GM18505 (cell line): ENCODE results near the gene TSNAXIP1.
A peak's percentile ranks its signal among the peaks of the same experiment; 100 is the strongest.

Experiments used
- ATAC-seq: cut with Tn5 transposase; IDR thresholded peaks from one replicate; pipeline ENCODE4 v1.9.1; 2021; ENCODE audit not compliant: unreplicated experiment
- POLR2A ChIP-seq: IDR thresholded peaks from 4 replicates; pipeline ENCODE4 v1.6.1; 2011; ENCODE audit warnings: borderline replicate concordance; ENCODE audit not compliant: insufficient read depth, insufficient read length; ENCODE audit errors: extremely low read depth

TSNAXIP1 gene

DNA sequence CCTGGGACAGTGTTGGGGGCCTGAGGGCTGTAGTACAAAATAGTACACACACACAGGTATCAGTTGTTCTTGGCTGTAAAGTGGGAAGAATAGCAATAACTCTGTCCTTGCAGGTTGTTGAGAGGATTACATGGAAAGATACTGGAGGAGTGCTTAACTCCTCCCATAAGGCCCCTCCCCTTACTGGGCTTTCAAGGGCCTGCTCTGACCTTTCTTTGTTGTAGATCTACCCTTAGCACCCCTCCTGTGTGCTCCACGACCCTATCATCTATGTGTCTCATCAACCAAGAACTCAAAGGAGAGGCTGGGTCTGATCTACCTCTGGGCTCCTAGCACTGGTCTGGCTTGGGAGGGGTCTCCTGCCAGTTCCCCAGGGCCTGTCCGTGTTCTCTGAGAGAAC is 57.9 kb downstream of the TSNAXIP1 start:
- ATAC-seq = no peak

DNA sequence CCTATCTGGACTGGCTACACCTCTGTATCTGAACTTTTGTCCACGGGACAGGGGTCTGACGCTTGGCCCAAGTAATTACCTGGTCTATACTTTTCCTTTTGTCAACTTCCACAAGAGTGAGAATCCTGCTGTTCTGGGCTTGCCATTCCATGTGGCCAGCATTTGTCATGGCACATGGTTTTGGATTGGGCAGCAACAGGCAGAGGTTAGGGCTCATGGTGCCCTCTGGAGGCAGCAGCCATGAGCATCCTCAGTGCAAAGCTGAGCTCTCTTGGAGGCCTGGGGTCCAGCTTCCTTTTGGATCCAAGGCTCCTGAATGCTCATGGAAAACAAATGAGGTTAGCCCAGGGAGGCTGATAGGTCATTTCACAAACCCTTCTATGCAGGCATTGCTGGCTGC is 58.6 kb downstream of the TSNAXIP1 start:
- ATAC-seq = no peak
- TF ChIP-seq POLR2A = no peak

More for the DNA sequence above, 57.9 kb downstream of the TSNAXIP1 start:
- TF ChIP-seq POLR2A = no peak

DNA sequence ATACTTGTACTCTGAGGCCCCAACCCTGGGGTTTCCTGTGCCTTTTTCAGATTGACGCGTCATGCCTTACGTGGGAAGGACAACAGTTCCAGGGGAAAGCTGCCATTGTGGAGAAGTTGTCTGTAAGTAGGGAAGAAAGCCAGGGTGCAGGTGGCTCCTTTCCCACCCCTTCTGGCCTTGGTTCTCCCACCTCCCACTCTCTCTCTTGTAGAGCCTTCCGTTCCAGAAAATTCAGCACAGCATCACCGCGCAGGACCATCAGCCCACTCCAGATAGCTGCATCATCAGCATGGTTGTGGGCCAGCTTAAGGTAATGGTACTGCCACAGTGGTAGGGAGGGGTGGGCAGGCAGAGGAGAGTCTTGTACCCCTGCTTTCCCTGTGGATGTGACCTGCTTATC is 61.6 kb downstream of the TSNAXIP1 start:
- no peak for ATAC-seq
- no peak for TF ChIP-seq POLR2A

DNA sequence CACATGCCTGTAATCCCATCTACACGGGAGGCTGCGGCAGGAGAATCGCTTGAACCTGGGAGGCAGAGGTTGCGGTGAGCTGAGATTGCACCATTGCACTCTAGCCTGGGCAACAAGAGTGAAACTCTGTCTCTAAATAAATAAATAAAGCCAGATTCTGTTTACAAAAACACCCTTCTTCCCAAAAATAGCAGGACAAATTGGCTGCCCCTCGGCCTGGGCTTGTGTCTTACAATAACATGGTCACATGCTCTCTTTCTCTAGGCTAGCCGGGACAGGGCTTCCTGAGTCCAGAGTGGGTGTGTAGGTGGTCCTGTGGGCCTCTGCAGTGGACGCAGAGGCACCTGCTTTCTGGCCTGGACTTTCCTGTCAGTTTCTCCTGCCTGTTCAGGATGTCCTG is 63.0 kb downstream of the TSNAXIP1 start:
- ATAC-seq = no peak
- TF ChIP-seq POLR2A = no peak

DNA sequence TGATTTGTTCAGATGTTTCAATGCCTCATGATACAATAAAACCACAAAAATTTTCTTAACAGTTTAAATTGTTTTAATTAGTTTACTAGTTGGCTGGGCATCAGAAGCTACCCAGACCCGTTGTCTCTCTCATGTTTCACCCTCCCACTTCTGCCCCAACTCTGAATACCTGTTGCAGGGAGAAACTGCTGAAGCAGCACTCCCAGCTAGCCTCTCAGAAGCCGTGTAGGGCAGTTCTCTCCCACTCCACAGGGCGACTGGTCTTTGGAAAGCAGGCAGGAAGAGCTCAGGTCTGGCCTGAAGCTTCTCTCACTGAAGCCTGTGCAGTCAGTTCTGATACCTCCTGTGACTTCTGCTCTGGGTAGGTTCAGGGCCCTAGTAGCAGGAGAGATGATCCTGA is 64.6 kb downstream of the TSNAXIP1 start:
- no peak for TF ChIP-seq POLR2A
- no peak for ATAC-seq

DNA sequence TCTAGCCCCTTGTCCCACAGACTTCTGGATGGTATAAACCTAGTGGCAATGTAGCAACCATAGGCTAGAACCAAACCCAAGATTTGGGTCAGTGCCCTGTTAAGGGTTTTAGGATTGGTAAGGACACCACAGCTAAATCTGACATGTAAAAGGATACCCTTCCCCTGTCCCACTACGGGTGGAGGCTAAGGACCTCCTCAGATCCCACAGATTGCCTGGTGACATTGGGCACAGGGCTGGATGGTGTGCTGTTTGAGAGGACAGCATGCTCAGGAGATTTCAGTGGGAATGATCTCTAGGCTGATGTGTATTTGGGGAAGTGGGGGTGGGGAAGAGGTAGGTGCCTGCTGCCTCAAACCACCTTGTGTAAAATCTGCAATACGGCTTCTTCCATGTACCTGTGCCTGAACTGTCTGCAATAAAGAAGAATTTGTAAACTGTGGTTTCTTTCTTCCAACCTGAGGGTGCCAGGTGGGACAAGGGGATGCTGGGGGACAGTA is 65.5 kb downstream of the TSNAXIP1 start:
- no peak for ATAC-seq
- TF ChIP-seq POLR2A = no peak

DNA sequence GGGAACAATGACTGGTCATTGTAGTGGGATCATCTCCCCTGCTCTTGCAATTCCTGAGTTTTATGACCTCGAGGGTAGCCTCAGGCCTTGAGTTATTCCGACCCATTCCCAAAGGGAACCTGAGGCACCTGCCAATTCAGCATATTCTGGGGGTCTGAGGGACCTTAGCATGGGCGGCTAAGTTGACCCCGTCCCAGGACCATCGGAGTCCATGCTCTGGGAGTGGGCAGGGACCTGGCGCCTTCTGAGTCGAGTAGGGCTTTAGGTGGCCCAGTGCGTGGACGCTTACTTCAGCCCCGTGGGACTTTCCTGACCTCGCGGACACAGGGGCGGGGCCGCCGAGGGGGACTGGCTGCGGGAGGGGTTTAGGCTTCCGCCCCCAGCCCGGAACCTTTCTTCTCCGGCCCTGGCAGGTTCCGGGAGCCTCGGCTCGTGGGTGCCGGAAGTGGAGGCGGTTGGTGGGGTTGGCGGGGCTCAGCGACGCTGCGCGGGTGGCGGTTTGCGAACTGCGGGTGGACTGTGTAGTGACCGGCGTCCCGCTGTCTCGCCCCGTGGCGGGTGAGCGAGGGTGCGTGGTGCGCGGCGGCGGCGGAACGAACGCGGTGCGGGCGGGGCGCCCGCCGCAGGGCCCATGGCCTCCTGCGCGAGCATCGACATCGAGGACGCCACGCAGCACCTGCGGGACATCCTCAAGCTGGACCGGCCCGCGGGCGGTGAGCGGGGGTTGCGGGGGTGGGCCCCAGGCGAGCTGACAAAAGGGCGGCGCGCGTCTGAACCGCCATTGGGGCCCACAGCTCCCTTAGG is 66.1 kb downstream of the TSNAXIP1 start, which contains the start of gene EDC4:
Gene EDC4, plus strand, starts transcription at position 422 of the 804 bp plus-strand sequence. Its CDS starts 210 bp downstream, at position 632.
- peak; percentile 84 for TF ChIP-seq POLR2A
- peak; percentile 72 for ATAC-seq

DNA sequence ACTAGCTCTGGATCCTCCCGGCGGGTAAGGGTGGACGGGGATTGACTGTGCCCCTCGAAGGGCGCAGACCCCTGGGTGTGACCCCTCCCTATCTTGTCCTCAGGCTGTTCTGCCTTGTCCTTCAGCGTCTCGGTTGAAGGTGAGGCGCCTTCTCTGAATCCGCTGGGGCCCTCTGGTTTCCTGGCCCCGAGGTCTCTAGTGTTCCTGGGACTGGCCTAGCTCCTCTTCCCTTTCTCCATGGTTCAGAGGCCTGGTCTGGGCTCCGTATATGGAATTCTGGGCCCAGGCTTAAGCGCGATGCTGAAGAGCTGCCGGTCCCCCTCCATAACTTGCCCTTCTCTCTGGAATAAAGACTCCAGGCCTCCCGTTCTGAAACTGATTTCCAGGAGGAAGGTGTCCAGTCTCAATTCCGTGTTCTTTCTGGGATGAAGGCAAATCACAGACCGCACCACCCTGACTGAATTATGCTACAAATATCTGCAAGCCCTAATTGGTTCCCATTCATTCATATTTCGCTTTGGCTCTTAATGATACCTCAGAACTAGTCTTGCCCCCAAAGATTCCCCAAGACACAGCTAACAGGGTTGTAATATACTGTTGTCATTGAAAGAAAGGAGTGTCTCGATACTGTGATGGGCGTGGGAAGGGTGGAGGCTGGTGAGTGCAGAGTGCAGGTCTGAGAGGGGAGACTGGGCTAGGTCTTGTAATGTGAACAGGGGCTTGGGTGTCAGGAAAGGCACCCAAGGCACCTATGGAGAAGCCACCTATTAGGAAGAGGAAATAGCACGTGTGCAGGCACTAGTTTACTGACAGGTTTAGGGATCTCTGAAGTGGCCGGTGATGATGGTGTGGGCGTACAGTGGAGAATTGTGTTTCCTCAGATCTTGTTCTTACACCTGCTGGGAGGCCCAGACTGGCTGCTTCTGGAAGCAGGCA is 67.0 kb downstream of the TSNAXIP1 start:
- peak; percentile 12 for ATAC-seq
- no peak for TF ChIP-seq POLR2A

DNA sequence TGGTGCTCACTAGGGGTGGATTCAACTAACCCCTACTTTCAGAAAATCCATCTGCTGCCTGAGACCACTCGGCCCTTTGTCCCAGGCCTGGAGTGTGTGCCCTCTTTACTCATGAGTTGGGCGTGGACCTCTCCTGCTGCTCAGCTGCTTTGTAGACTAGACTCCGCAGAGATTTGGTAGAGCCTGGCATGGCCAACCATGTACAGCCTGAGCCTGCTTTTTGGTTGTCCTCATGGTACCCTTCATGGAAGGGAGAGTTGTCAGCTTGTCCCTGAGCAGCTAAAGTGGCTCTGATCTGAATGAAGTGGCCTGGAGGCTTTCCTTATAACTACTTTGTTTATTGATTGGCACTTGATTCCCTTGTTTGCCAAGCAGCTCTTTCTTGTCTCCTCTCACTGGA is 67.7 kb downstream of the TSNAXIP1 start:
- TF ChIP-seq POLR2A = no peak
- ATAC-seq = no peak

DNA sequence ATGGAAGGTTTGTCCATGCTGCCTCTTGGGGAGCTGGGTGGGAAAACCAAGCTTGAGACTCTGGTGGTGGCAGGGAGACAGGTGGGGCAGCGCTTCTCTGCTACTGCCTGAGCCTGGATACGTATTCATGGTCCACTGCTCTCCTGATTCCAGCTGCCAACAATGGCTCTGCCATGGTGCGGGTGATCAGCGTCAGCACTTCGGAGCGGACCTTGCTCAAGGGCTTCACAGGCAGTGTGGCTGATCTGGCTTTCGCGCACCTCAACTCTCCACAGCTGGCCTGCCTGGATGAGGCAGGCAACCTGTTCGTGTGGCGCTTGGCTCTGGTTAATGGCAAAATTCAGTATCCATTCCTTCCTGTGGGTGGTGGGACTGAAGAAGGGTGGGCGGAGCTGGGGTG is 70.4 kb downstream of the TSNAXIP1 start:
- ATAC-seq = no peak
- no peak for TF ChIP-seq POLR2A
